ENCODE measurements around the gene SAP30L.

DNA sequence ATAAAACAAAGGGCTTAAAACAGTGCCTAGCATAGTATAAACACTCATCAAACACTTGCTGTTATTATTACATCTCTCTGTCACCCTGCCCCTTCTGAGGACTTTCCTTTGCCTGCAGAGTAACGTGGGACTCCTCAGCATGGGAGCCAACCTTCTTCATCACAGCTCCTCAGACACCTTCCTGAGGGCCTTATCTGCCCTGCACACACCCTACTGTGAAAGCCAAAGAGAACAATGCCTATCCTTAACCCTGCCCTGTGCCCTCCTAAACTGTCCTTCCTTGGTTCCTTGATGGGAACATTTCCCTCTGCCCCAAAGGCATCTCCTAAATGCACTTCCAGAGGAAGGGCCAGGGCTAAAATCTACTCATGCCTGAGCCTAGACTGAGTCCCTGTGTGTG lies 52.8 kb downstream of the SAP30L start:
- TF ChIP-seq POLR2A (IDR thresholded peaks at IDR 0.05) = no peak
- TF ChIP-seq, protein P1, sequence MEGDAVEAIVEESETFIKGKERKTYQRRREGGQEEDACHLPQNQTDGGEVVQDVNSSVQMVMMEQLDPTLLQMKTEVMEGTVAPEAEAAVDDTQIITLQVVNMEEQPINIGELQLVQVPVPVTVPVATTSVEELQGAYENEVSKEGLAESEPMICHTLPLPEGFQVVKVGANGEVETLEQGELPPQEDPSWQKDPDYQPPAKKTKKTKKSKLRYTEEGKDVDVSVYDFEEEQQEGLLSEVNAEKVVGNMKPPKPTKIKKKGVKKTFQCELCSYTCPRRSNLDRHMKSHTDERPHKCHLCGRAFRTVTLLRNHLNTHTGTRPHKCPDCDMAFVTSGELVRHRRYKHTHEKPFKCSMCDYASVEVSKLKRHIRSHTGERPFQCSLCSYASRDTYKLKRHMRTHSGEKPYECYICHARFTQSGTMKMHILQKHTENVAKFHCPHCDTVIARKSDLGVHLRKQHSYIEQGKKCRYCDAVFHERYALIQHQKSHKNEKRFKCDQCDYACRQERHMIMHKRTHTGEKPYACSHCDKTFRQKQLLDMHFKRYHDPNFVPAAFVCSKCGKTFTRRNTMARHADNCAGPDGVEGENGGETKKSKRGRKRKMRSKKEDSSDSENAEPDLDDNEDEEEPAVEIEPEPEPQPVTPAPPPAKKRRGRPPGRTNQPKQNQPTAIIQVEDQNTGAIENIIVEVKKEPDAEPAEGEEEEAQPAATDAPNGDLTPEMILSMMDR (IDR thresholded peaks at IDR 0.05) = no peak

All from Peyer's patch (tissue), 4 donors.